H1 (cell line): ENCODE results near the gene HOMER1. TPM values are rescaled to one million over a fixed set of nuclear protein-coding genes. Genes with fewer than 3 reads are reported as not detected.

Experiments
- CTCF ChIA-PET: fragments of 300-600 bp; sonication (Branson Sonifier 250); formaldehyde crosslinking; loops from one replicate; lab custom pipeline; 2021; ENCODE audit not compliant: partially characterized antibody; lab: Charles Lee
- POLR2A ChIA-PET: fragments of 300-600 bp; sonication (Branson Sonifier 250); formaldehyde crosslinking; loops from one replicate; lab custom pipeline; 2021; ENCODE audit warnings: inconsistent platforms; ENCODE audit not compliant: partially characterized antibody; lab: Charles Lee
- DNase-seq, 2 experiments: peaks; one replicate each; pipeline versions ENCODE4 v3.0.0 to v3.0.0-alpha.2; 2010 to 2022; ENCODE audit warnings: low spot score in 2 of 2, low read depth in 1 of 2, mixed read lengths in 1 of 2
- FAIRE-seq: peaks from 2 replicates; lab custom pipeline; 2011; peaks lifted over from hg19 to GRCh38; lab: Jason Lieb, UNC
- H2AFZ ChIP-seq: 2 replicates; pipeline ENCODE4 v1.8.1; 2012; ENCODE audit warnings: low read length, inconsistent platforms
- H2AK5ac ChIP-seq: 2 replicates; pipeline ENCODE4 v1.6.1; 2013; ENCODE audit warnings: low read depth, low read length
- H2BK120ac ChIP-seq: replicated peaks from 2 replicates; pipeline ENCODE3; 2013; ENCODE audit warnings: low read depth, low read length, inconsistent platforms
- H2BK12ac ChIP-seq: 2 replicates; pipeline ENCODE4 v1.6.1; 2013; ENCODE audit warnings: low read depth, low read length
- H2BK15ac ChIP-seq: 2 replicates; pipeline ENCODE4 v1.6.1; 2013; ENCODE audit warnings: low read length
- H2BK20ac ChIP-seq: 2 replicates; pipeline ENCODE4 v1.6.1; 2013; ENCODE audit warnings: low read length
- H2BK5ac ChIP-seq: 2 replicates; pipeline ENCODE4 v1.6.1; 2013; ENCODE audit warnings: low read depth, low read length
- H3K14ac ChIP-seq: 2 replicates; pipeline ENCODE4 v1.6.1; 2013; ENCODE audit warnings: inconsistent platforms; ENCODE audit not compliant: insufficient read length
- H3K18ac ChIP-seq: 2 replicates; pipeline ENCODE4 v1.6.1; 2013; ENCODE audit warnings: low read length; ENCODE audit errors: extremely low read depth
- H3K23ac ChIP-seq: 2 replicates; pipeline ENCODE4 v1.6.1; 2013; ENCODE audit warnings: inconsistent platforms; ENCODE audit not compliant: insufficient read length
- H3K23me2 ChIP-seq: 2 replicates; pipeline ENCODE4 v1.6.1; 2013; ENCODE audit warnings: low read depth, low read length
- H3K27ac ChIP-seq: 2 replicates; pipeline ENCODE4 v1.6.1; 2011; ENCODE audit warnings: low read depth, low read length, inconsistent platforms
- H3K27me3 ChIP-seq, 4 experiments: replicated peaks in 1 of 4; 1 replicate in 1 of 4; 2 replicates in 3 of 4; pipeline versions ENCODE4 v1.6.1 to v1.8.1; 2011 to 2013; ENCODE audit warnings: low read length in 3 of 4, mild to moderate bottlenecking in 3 of 4, inconsistent platforms in 2 of 4, mixed read lengths in 2 of 4, moderate library complexity in 1 of 4; ENCODE audit not compliant: control insufficient read depth in 3 of 4, insufficient read depth in 3 of 4; ENCODE audit errors: extremely low read depth in 1 of 4
- H3K36me3 ChIP-seq, 4 experiments: 2 replicates each; pipeline versions ENCODE4 v1.6.1 to v1.8.1; 2011 to 2013; ENCODE audit warnings: mild to moderate bottlenecking in 4 of 4, low read length in 3 of 4, moderate library complexity in 2 of 4, control low read depth in 1 of 4, inconsistent platforms in 1 of 4; ENCODE audit not compliant: insufficient read depth in 4 of 4, control insufficient read depth in 2 of 4
- H3K4ac ChIP-seq: replicated peaks from 2 replicates; pipeline ENCODE3; 2013; ENCODE audit warnings: low read length, low read depth, mixed read lengths, inconsistent platforms; ENCODE audit not compliant: insufficient read length
- H3K4me1 ChIP-seq, 4 experiments: replicated peaks in 1 of 4; 1 replicate in 1 of 4; 2 replicates in 3 of 4; pipeline versions ENCODE4 v1.6.1 to v1.8.1; 2011 to 2013; ENCODE audit warnings: low read length in 3 of 4, inconsistent platforms in 2 of 4, mixed read lengths in 1 of 4; ENCODE audit not compliant: insufficient read depth in 4 of 4, control insufficient read depth in 3 of 4
- H3K4me2 ChIP-seq, 2 experiments: 2 replicates each; pipeline versions ENCODE4 v1.6.1 to v1.8.1; 2011 to 2013; ENCODE audit warnings: low read depth in 2 of 2, low read length in 2 of 2, control low read depth in 1 of 2, inconsistent platforms in 1 of 2, mild to moderate bottlenecking in 1 of 2; ENCODE audit not compliant: insufficient read depth in 1 of 2
- H3K4me3 ChIP-seq, 4 experiments: fragments of 200-600, 300-600 bp in 1 of 4; sonication (generic), shearing (Covaris generic), sonication (Bioruptor Twin) in 1 of 4; 2 replicates each; pipeline versions ENCODE4 v1.5.1 to v1.8.1; 2011 to 2016; ENCODE audit warnings: low read length in 4 of 4, low read depth in 3 of 4, control low read depth in 2 of 4, inconsistent platforms in 2 of 4, mild to moderate bottlenecking in 2 of 4, mixed read lengths in 1 of 4, moderate library complexity in 1 of 4; ENCODE audit not compliant: insufficient read depth in 2 of 4; ENCODE audit errors: extremely low read depth in 1 of 4
- H3K56ac ChIP-seq: replicated peaks from 2 replicates; pipeline ENCODE3; 2013; ENCODE audit warnings: low read depth, mild to moderate bottlenecking, mixed read lengths, low read length, inconsistent platforms; ENCODE audit not compliant: insufficient read length
- H3K79me1 ChIP-seq: 2 replicates; pipeline ENCODE4 v1.6.1; 2013; ENCODE audit warnings: low read depth, low read length, control low read depth
- H3K79me2 ChIP-seq, 2 experiments: 2 replicates each; pipeline versions ENCODE4 v1.6.1 to v1.8.1; 2012 to 2013; ENCODE audit warnings: low read length in 2 of 2, mild to moderate bottlenecking in 2 of 2, inconsistent platforms in 1 of 2; ENCODE audit not compliant: insufficient read depth in 2 of 2, control insufficient read depth in 1 of 2
- H3K9ac ChIP-seq, 4 experiments: replicated peaks in 1 of 4; 1 replicate in 1 of 4; 2 replicates in 3 of 4; pipeline versions ENCODE4 v1.6.1 to v1.8.1; 2011 to 2013; ENCODE audit warnings: low read depth in 3 of 4, low read length in 3 of 4, control low read depth in 2 of 4, mild to moderate bottlenecking in 2 of 4, moderate library complexity in 2 of 4, inconsistent platforms in 1 of 4; ENCODE audit errors: extremely low read depth in 1 of 4
- H3K9me3 ChIP-seq, 2 experiments: 2 replicates each; pipeline versions ENCODE4 v1.6.1 to v1.8.1; 2012 to 2013; ENCODE audit warnings: mild to moderate bottlenecking in 2 of 2, moderate library complexity in 2 of 2, control low read depth in 1 of 2, inconsistent platforms in 1 of 2, low read depth in 1 of 2, low read length in 1 of 2, mixed read lengths in 1 of 2; ENCODE audit not compliant: insufficient read depth in 2 of 2
- H4K20me1 ChIP-seq, 2 experiments: replicated peaks in 1 of 2; 2 replicates each; pipeline versions ENCODE3 to v1.8.1; 2011 to 2013; ENCODE audit warnings: inconsistent platforms in 2 of 2, low read length in 2 of 2, mild to moderate bottlenecking in 1 of 2; ENCODE audit not compliant: insufficient read depth in 2 of 2, control insufficient read depth in 1 of 2
- H4K5ac ChIP-seq: 2 replicates; pipeline ENCODE4 v1.6.1; 2013; ENCODE audit warnings: low read length, low read depth, mixed read lengths, inconsistent platforms; ENCODE audit not compliant: insufficient read length
- H4K8ac ChIP-seq: 2 replicates; pipeline ENCODE4 v1.8.0; 2013; ENCODE audit warnings: mild to moderate bottlenecking, moderate library complexity, low read length, inconsistent platforms; ENCODE audit not compliant: insufficient read depth; ENCODE audit errors: extremely low read depth
- H4K91ac ChIP-seq: replicated peaks from 2 replicates; pipeline ENCODE3; 2013; ENCODE audit warnings: low read length, mixed read lengths, inconsistent platforms; ENCODE audit not compliant: insufficient read length
- CBX5 ChIP-seq: fragments of 300-800, 300-1000 bp; sonication (generic); IDR thresholded peaks from 2 replicates; pipeline ENCODE4 v1.7.1; 2016; ENCODE audit warnings: antibody characterized with exemption, low read length, low read depth
- CEBPB ChIP-seq: IDR thresholded peaks from 2 replicates; pipeline ENCODE4 v1.6.1; 2012; ENCODE audit warnings: low read depth, low read length
- EZH2 ChIP-seq: fragments of 200-600 bp; sonication (generic); IDR thresholded peaks from 2 replicates; pipeline ENCODE4 v1.7.1; 2012; ENCODE audit warnings: low read depth, mild to moderate bottlenecking, moderate library complexity, low read length, inconsistent platforms; ENCODE audit not compliant: severe bottlenecking
- NRF1 ChIP-seq: IDR thresholded peaks from 2 replicates; pipeline ENCODE4 v1.6.1; 2011; ENCODE audit warnings: mild to moderate bottlenecking, low read depth, low read length, improper control_type of control experiment
- POLR2AphosphoS5 ChIP-seq: IDR thresholded peaks from 2 replicates; pipeline ENCODE4 v1.6.1; 2011; ENCODE audit warnings: low read depth, low read length
- SIRT6 ChIP-seq: IDR thresholded peaks from one replicate; pipeline ENCODE4 v1.7.1; 2012; ENCODE audit warnings: low read length, inconsistent platforms
- SIX5 ChIP-seq: IDR thresholded peaks from 2 replicates; pipeline ENCODE4 v1.6.1; 2011; ENCODE audit warnings: mild to moderate bottlenecking, low read depth, low read length
- SRF ChIP-seq: IDR thresholded peaks from 2 replicates; pipeline ENCODE4 v1.6.1; 2011; ENCODE audit warnings: mild to moderate bottlenecking, low read depth, low read length, moderate library complexity
- TAF1 ChIP-seq: IDR thresholded peaks from 2 replicates; pipeline ENCODE4 v1.6.1; 2011; ENCODE audit warnings: mild to moderate bottlenecking, low read depth, low read length
- TAF7 ChIP-seq: optimal IDR thresholded peaks from 2 replicates; pipeline ENCODE3; 2011; ENCODE audit warnings: low read depth, mild to moderate bottlenecking, inconsistent platforms, low read length, moderate library complexity, borderline replicate concordance
- TBP ChIP-seq: IDR thresholded peaks from 2 replicates; pipeline ENCODE4 v1.6.1; 2011; ENCODE audit warnings: low read depth, low read length, improper control_type of control experiment
- TCF12 ChIP-seq: IDR thresholded peaks from 2 replicates; pipeline ENCODE4 v1.6.1; 2011; ENCODE audit warnings: low read depth, mild to moderate bottlenecking, low read length
- WGBS, 2 experiments: shearing (Covaris generic) in 1 of 2; methylation state at CpG; one replicate each; pipeline versions ENCODE4 v1.1.6 to v1.1.7; 2013 to 2015; ENCODE audit warnings: low lambda C conversion rate in 2 of 2, mixed read lengths in 2 of 2, inconsistent platforms in 1 of 2, low coverage in 1 of 2, missing lambda C conversion rate in 1 of 2; ENCODE audit not compliant: insufficient replicate concordance in 2 of 2, insufficient coverage in 1 of 2, insufficient read length in 1 of 2; ENCODE audit errors: extremely low coverage in 1 of 2, missing lambda C conversion rate in 1 of 2; 5-methylcytosine and 5-hydroxymethylcytosine counted together
- polyA plus RNA-seq, 7 experiments: library from polyadenylated mRNA; depleted of rRNA in 3 of 7; stranded (reverse) in 5 of 7; unstranded in 2 of 7; fragments of >200 nt in 5 of 7; fragments of 200-250 nt in 2 of 7; gene quantifications; 1 replicate in 5 of 7; 2 replicates in 1 of 7; 4 replicates in 1 of 7; pipeline versions ENCODE4 v1.2.1 to v1.2.3, GENCODE V29; 2011 to 2013; ENCODE audit warnings: missing spikeins in 2 of 7, mixed read lengths in 2 of 7
- total RNA-seq: library from RNA; stranded (reverse); fragmentation: NEBNext Ultra II Directional; extraction: Animal tissue kit (Norgen Biotek cat#: 25700); gene quantifications from 2 replicates; pipeline ENCODE4 v1.2.1, GENCODE V29; 2021
- TF ChIP-seq, protein P1 (sequence below): IDR thresholded peaks from 2 replicates; pipeline ENCODE4 v1.6.1; 2011; ENCODE audit warnings: low read depth, mild to moderate bottlenecking, low read length; ENCODE audit not compliant: insufficient read depth

Gene HOMER1
- total and polyA plus RNA-seq, 2 of the 8 experiments (the other 6 are each of a cell fraction or from before 2014, with no cell fraction given), result 6.4 to 57.9 TPM

DNA sequence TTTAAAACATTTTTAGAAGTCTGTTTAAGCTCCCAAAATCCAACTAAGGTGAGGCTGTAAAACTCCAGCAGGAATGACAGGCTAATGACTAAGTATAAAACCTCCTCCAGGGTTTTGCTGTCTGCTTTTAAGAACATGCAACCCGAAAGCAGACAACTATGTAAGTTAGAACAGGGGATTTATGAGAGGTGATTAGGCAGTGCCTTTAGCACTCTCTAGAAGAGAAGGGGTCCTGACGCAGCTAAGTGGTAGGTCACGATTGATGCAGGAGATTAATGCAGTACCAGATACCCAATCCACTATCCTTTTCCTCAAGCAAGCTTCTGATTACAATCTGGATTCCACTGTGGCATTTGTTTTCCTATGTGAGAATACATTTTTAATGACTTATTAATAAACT, 25.9 kb downstream of the HOMER1 start:
- TF ChIP-seq POLR2AphosphoS5 (no peak), SRF (no peak), SIX5 (no peak), TAF7 (no peak), CEBPB (no peak), SIRT6 (no peak), TBP (no peak), NRF1 (no peak), EZH2 (no peak), CBX5 (no peak), TCF12 (no peak), TAF1 (no peak)
- TF ChIP-seq, protein P1, sequence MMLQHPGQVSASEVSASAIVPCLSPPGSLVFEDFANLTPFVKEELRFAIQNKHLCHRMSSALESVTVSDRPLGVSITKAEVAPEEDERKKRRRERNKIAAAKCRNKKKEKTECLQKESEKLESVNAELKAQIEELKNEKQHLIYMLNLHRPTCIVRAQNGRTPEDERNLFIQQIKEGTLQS, result no peak
- H3K27me3 ChIP-seq, result no peaks in the 10 kb centered on the region
- no peak overlapping the region for H4K8ac ChIP-seq
- no peak overlapping the region for H2BK20ac ChIP-seq
- no peaks in the 10 kb centered on the region; a peak in 1 of 8 replicates for H3K36me3 ChIP-seq
- no peak overlapping the region for H2BK120ac ChIP-seq
- H3K27ac ChIP-seq, result no peak overlapping the region
- H3K79me2 ChIP-seq, result peaks cover 6 to 92% of the 10 kb centered on the region in 2 experiments
- H2AFZ ChIP-seq, result no peak overlapping the region
- POLR2A ChIA-PET, result interaction anchor here (2.0 kb wide), 1 partner anchor 25 kb away, joined by 11 read pairs; the partner anchor contains the start of gene HOMER1
- no peak overlapping the region for H3K9ac ChIP-seq
- DNase-seq, result no peak
- no peak for FAIRE-seq
- peaks cover 0 to 7% (median 5%) of the 10 kb centered on the region in 4 experiments; a peak in 4 of 7 replicates for H3K4me1 ChIP-seq
- no peak overlapping the region for H3K18ac ChIP-seq
- no peak overlapping the region for H2BK15ac ChIP-seq
- H3K14ac ChIP-seq, result no peak overlapping the region
- H3K79me1 ChIP-seq, result peaks cover 2% of the 10 kb centered on the region; the same call in 1 of the 2 replicates
- 89% methylated on average over 3 of the region's 3 CpGs; no CpG with 5 or more reads in 1 of the 2 experiments for WGBS, 2 experiments
- H3K4me3 ChIP-seq, result no peak overlapping the region
- CTCF ChIA-PET, result interaction anchor here (0.7 to 4.6 kb wide), 2 partner anchors 23 to 24 kb away, joined by 3 to 18 read pairs; no protein-coding TSS in a partner anchor
- H4K5ac ChIP-seq, result no peak overlapping the region
- H3K23me2 ChIP-seq, result no peaks in the 10 kb centered on the region
- no peak overlapping the region for H2AK5ac ChIP-seq
- H3K23ac ChIP-seq, result no peak overlapping the region
- H4K20me1 ChIP-seq, result peaks cover 4 to 5% of the 10 kb centered on the region in 2 experiments
- no peak overlapping the region for H3K56ac ChIP-seq
- H3K4me2 ChIP-seq, result no peak overlapping the region
- H3K9me3 ChIP-seq, result no peaks in the 10 kb centered on the region
- H2BK5ac ChIP-seq, result no peak overlapping the region
- H4K91ac ChIP-seq, result no peak overlapping the region
- H2BK12ac ChIP-seq, result no peak overlapping the region
- H3K4ac ChIP-seq, result no peak overlapping the region
